Measurements from ENCODE around the gene CAPN5. TPM values are rescaled to one million over a fixed set of nuclear protein-coding genes. Genes with fewer than 3 reads are reported as not detected.

Gene CAPN5
- total RNA-seq, 1 donor from 2014 or later: 7.2 TPM

GRCh38 chr11:77147036-77147315 is 80.2 kb downstream of the CAPN5 start:
- DNase-seq (no peak), ATAC-seq (no peak)
- intact Hi-C loops (cut with DNase I): no loop called here

GRCh38 chr11:77147668-77148321 is 81.0 kb downstream of the CAPN5 start:
- Histone ChIP-seq H3K27me3 (ENCODE audit: low read depth) (peaks cover 7% of the 10 kb centered on the region), H3K27ac (no peak overlapping the region), H3K36me3 (no peaks in the 10 kb centered on the region), H3K4me3 (peak overlapping the region; percentile 39), H3K4me1 (no peaks in the 10 kb centered on the region), H3K9me3 (no peaks in the 10 kb centered on the region)
- peak; percentile 53 to 54 for ATAC-seq
- peak; percentile 49 for DNase-seq
- intact Hi-C loops (cut with DNase I): no loop called here
- TF ChIP-seq CTCF (IDR thresholded peaks at IDR 0.05): no peak

More at GRCh38 chr11:77147036-77147315, 80.2 kb downstream of the CAPN5 start:
- H3K27ac ChIP-seq: no peak overlapping the region
- H3K4me3 ChIP-seq: no peak overlapping the region
- peaks cover 7% of the 10 kb centered on the region for H3K27me3 ChIP-seq (ENCODE audit: low read depth)
- TF ChIP-seq CTCF (IDR thresholded peaks at IDR 0.05): no peak
- H3K4me1 ChIP-seq: no peaks in the 10 kb centered on the region
- no peaks in the 10 kb centered on the region for H3K36me3 ChIP-seq
- no peaks in the 10 kb centered on the region for H3K9me3 ChIP-seq

GRCh38 chr11:77148963-77149715 is 82.4 kb downstream of the CAPN5 start:
- Histone ChIP-seq H3K4me1 (no peaks in the 10 kb centered on the region), H3K9me3 (no peaks in the 10 kb centered on the region), H3K36me3 (no peaks in the 10 kb centered on the region), H3K4me3 (no peak overlapping the region), H3K27me3 (ENCODE audit: low read depth) (peaks cover 7% of the 10 kb centered on the region), H3K27ac (no peak overlapping the region)
- no peak for DNase-seq
- no peak for TF ChIP-seq CTCF (IDR thresholded peaks at IDR 0.05)
- intact Hi-C loops (cut with DNase I): no loop called here
- no peak for ATAC-seq

- TF ChIP-seq CTCF (IDR thresholded peaks at IDR 0.05): no peak
- no peaks in the 10 kb centered on the region for H3K4me1 ChIP-seq
- ATAC-seq (no peak), DNase-seq (peak; percentile 36)
- no peaks in the 10 kb centered on the region for H3K36me3 ChIP-seq
- no peaks in the 10 kb centered on the region for H3K9me3 ChIP-seq
- H3K27me3 ChIP-seq (ENCODE audit: low read depth): peaks cover 7% of the 10 kb centered on the region
- intact Hi-C loops (cut with DNase I): no loop called here
- H3K4me3 ChIP-seq: no peak overlapping the region
- H3K27ac ChIP-seq: no peak overlapping the region
Observed at GRCh38 chr11:77149716-77150392, 83.1 kb downstream of the CAPN5 start.

GRCh38 chr11:77150836-77151235 is 84.1 kb downstream of the CAPN5 start:
- Histone ChIP-seq H3K4me1 (no peaks in the 10 kb centered on the region), H3K4me3 (no peak overlapping the region), H3K27me3 (ENCODE audit: low read depth) (peaks cover 7% of the 10 kb centered on the region), H3K36me3 (no peaks in the 10 kb centered on the region), H3K9me3 (no peaks in the 10 kb centered on the region), H3K27ac (no peak overlapping the region)
- no peak for TF ChIP-seq CTCF (IDR thresholded peaks at IDR 0.05)
- no peak for ATAC-seq
- DNase-seq: peak; percentile 34
- intact Hi-C loops (cut with DNase I): no loop called here

All from lower lobe of right lung (tissue), 2 donors.